Measurements from ENCODE around the gene LSM4.

DNA sequence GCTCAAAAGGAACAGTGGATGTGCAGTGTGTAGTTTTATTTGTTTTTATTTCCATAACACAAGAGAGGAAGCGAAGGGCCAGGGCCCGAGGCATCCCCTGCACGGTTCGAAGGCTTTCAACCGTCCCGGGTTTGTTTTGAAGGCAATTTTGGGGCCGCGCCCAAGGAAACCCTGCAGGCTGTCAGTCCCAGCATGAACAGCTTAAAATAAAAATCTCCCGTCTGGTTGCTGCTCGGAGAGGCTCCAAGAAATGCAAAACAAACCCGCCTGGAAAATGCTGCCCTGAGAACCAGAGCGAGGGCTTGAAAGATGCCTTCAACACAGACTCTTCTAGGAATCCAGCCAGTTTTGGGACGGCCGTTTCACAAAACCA, 16.0 kb downstream of the LSM4 start:
- no peak for TF ChIP-seq EP300 (IDR thresholded peaks at IDR 0.05)
- no peak for TF ChIP-seq CTCF (IDR thresholded peaks at IDR 0.05)
